GM19468 (cell line): ENCODE data around the gene FANCD2OS.
A peak's percentile ranks its signal among the peaks of the same experiment; 100 is the strongest.
"Not testable (repeated sequence)": the region's sequence is repeated elsewhere in the genome, so short reads cannot be mapped to it uniquely, and the experiment has no call there.

Experiments
- ATAC-seq: cut with Tn5 transposase; IDR thresholded peaks from one replicate; pipeline ENCODE4 v1.9.1; 2021; ENCODE audit warnings: mild to moderate bottlenecking, moderate library complexity, moderate number of reproducible peaks; ENCODE audit not compliant: unreplicated experiment; ENCODE audit errors: extremely low read depth

FANCD2OS gene

GRCh38 chr3:10108091-10108490 lies at the start of gene FANCD2OS:
Gene FANCD2OS (minus strand): TSS chr3:10108255. CDS start chr3:10104774, 3,481 bp downstream.
- no peak for ATAC-seq

GRCh38 chr3:10157031-10157430 lies 49.0 kb upstream of the FANCD2OS start:
- ATAC-seq: no peak

- no peak for ATAC-seq
Measured at GRCh38 chr3:10155658-10156057, 47.6 kb upstream of the FANCD2OS start.

GRCh38 chr3:10155123-10155472 lies 47.0 kb upstream of the FANCD2OS start:
- ATAC-seq: no peak

GRCh38 chr3:10154335-10155122 lies 46.5 kb upstream of the FANCD2OS start:
- no peak for ATAC-seq

- no peak for ATAC-seq
Measured at GRCh38 chr3:10150987-10151386, 42.9 kb upstream of the FANCD2OS start.

- no peak for ATAC-seq
Measured at GRCh38 chr3:10149226-10149625, 41.2 kb upstream of the FANCD2OS start.

- ATAC-seq: no peak
Measured at GRCh38 chr3:10145685-10146084, 37.6 kb upstream of the FANCD2OS start.

GRCh38 chr3:10142707-10143560 lies 34.9 kb upstream of the FANCD2OS start:
- ATAC-seq: no peak

- no peak for ATAC-seq
Measured at GRCh38 chr3:10140996-10141546, 33.0 kb upstream of the FANCD2OS start.

GRCh38 chr3:10137178-10137577 lies 29.1 kb upstream of the FANCD2OS start:
- no peak for ATAC-seq

- no peak for ATAC-seq
Measured at GRCh38 chr3:10136426-10137005, 28.5 kb upstream of the FANCD2OS start.

GRCh38 chr3:10135872-10136271 lies 27.8 kb upstream of the FANCD2OS start:
- not testable (repeated sequence) for ATAC-seq

- ATAC-seq: no peak
Measured at GRCh38 chr3:10122724-10123123, 14.7 kb upstream of the FANCD2OS start.

- no peak for ATAC-seq
Measured at GRCh38 chr3:10121064-10121463, 13.0 kb upstream of the FANCD2OS start.

- no peak for ATAC-seq
Measured at GRCh38 chr3:10119376-10119775, 11.3 kb upstream of the FANCD2OS start.

- no peak for ATAC-seq
Measured at GRCh38 chr3:10116928-10117327, 8.9 kb upstream of the FANCD2OS start.

GRCh38 chr3:10116138-10116460 lies 8.0 kb upstream of the FANCD2OS start:
- ATAC-seq: no peak

GRCh38 chr3:10115326-10116137 lies 7.5 kb upstream of the FANCD2OS start, which contains the start of gene BRK1:
Gene BRK1 (plus strand): TSS chr3:10115675. CDS start chr3:10115702, 27 bp downstream.
- ATAC-seq: peak; percentile 84

GRCh38 chr3:10106919-10107318 lies 1.1 kb downstream of the FANCD2OS start:
- ATAC-seq: no peak
